GM12878 (cell line): ENCODE measurements around the gene MAGI1.

Experiments used
- ATF2 ChIP-seq: IDR thresholded peaks from 2 replicates; pipeline ENCODE4 v1.6.1; 2012; ENCODE audit warnings: low read length, inconsistent platforms
- CTCF ChIP-seq, 3 experiments: IDR thresholded peaks in 2 of 3; conservative IDR thresholded peaks in 1 of 3; 2 replicates each; pipeline ENCODE4 v1.5.1; 2011; ENCODE audit warnings: low read depth in 3 of 3, low read length in 3 of 3, mild to moderate bottlenecking in 3 of 3, control low read depth in 2 of 3, moderate library complexity in 2 of 3, inconsistent platforms in 1 of 3, mixed read lengths in 1 of 3; ENCODE audit not compliant: control insufficient read depth in 2 of 3, insufficient read depth in 1 of 3; ENCODE audit errors: extremely low read depth in 1 of 3
- EGR1 ChIP-seq, 2 experiments: IDR thresholded peaks; 1 replicate in 1 of 2; 2 replicates in 1 of 2; pipeline ENCODE4 v1.6.1; 2011 to 2012; ENCODE audit warnings: low read depth in 2 of 2, low read length in 2 of 2, borderline replicate concordance in 1 of 2, mild to moderate bottlenecking in 1 of 2, moderate library complexity in 1 of 2
- LARP7 ChIP-seq: fragments of 450-650 bp; IDR thresholded peaks from 2 replicates; pipeline ENCODE4 v1.6.1; 2017; ENCODE audit warnings: mild to moderate bottlenecking
- MXI1 ChIP-seq: fragments of 150-350 bp; IDR thresholded peaks from 2 replicates; pipeline ENCODE4 v1.6.1; 2011; ENCODE audit warnings: low read depth, mild to moderate bottlenecking, inconsistent platforms, low read length, improper control_type of control experiment
- NRF1 ChIP-seq: conservative IDR thresholded peaks from 2 replicates; pipeline ENCODE4 v1.6.1; 2011; ENCODE audit warnings: mild to moderate bottlenecking, low read depth, low read length, improper control_type of control experiment
- POLR2AphosphoS2 ChIP-seq: IDR thresholded peaks from 2 replicates; pipeline ENCODE4 v1.6.1; 2011; ENCODE audit warnings: low read depth, mild to moderate bottlenecking, low read length, improper control_type of control experiment, moderate library complexity
- RAD21 ChIP-seq: IDR thresholded peaks from 2 replicates; pipeline ENCODE4 v1.6.1; 2011; ENCODE audit warnings: mild to moderate bottlenecking, low read depth, low read length, moderate library complexity; ENCODE audit not compliant: insufficient read depth
- RCOR1 ChIP-seq: conservative IDR thresholded peaks from 2 replicates; pipeline ENCODE4 v1.6.1; 2012; ENCODE audit warnings: low read depth, low read length, improper control_type of control experiment
- SRF ChIP-seq, 2 experiments: IDR thresholded peaks; 2 replicates each; pipeline ENCODE4 v1.6.1; 2011; ENCODE audit warnings: low read depth in 2 of 2, low read length in 2 of 2, mild to moderate bottlenecking in 1 of 2, moderate library complexity in 1 of 2
- SUZ12 ChIP-seq: fragments of 200-600 bp; sonication (generic); IDR thresholded peaks from one replicate; pipeline ENCODE4 v1.6.1; 2018; ENCODE audit warnings: antibody characterized with exemption, mild to moderate bottlenecking; ENCODE audit not compliant: unreplicated experiment
- TCF3 ChIP-seq: IDR thresholded peaks from 2 replicates; pipeline ENCODE4 v1.6.1; 2012; ENCODE audit warnings: low read depth, mild to moderate bottlenecking, low read length, borderline replicate concordance; ENCODE audit not compliant: insufficient read depth
- ZSCAN29 ChIP-seq: fragments of 450-650 bp; IDR thresholded peaks from 2 replicates; pipeline ENCODE4 v1.6.1; 2017; ENCODE audit warnings: mild to moderate bottlenecking, moderate library complexity

- TF ChIP-seq MXI1 (no peak), ZSCAN29 (no peak), EGR1 (IDR thresholded peaks at IDR 0.05; ENCODE audit: borderline replicate concordance in 1 of 2, low read depth in 2 of 2, low read length in 2 of 2) (no peak), RAD21 (no peak), SUZ12 (no peak), SRF (IDR thresholded peaks at IDR 0.05; ENCODE audit: low read depth in 2 of 2, low read length in 2 of 2) (no peak), TCF3 (no peak), CTCF (IDR thresholded peaks at IDR 0.05 in 2 of 3, conservative IDR thresholded peaks at IDR 0.05 in 1 of 3; ENCODE audit: control insufficient read depth in 2 of 3, extremely low read depth in 1 of 3, insufficient read depth in 1 of 3, low read depth in 3 of 3, low read length in 3 of 3) (no peak), POLR2AphosphoS2 (no peak), ATF2 (no peak), RCOR1 (no peak), NRF1 (no peak), LARP7 (no peak)
Observed at GRCh38 chr3:65666448-65667091, 372.1 kb downstream of the MAGI1 start.
